ENCODE data around the gene RNF7.

The RNF7 gene

DNA sequence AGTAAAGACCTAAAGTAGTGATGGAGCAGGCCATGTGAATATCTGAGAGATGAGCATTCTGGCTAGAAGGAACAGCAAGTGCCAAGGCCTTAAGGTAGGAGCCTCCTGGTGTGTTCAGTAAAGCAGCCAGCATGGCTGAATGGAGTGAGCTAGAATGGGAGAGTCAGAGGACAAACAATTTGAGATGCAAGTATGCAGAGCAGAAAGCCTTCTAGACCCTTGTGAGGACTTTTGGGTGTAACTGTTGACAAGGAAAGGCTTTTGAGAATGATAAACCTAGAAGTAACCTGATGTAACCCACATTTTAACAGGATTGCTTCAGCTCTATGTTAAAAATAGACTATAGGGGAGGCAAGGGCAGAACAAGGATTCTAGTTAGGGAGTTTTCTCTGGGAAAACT lies 14.8 kb upstream of the RNF7 start:
- H3K27ac Mint-ChIP-seq = no peak overlapping the region
- H3K36me3 Mint-ChIP-seq = no peaks in the 10 kb centered on the region
- H3K9me3 Mint-ChIP-seq = no peaks in the 10 kb centered on the region
- no peak overlapping the region for H3K4me3 Mint-ChIP-seq
- H3K27me3 Mint-ChIP-seq = no peaks in the 10 kb centered on the region
- no peaks in the 10 kb centered on the region for H3K4me1 Mint-ChIP-seq

- H3K4me1 Mint-ChIP-seq = no peaks in the 10 kb centered on the region
- no peak overlapping the region for H3K27ac Mint-ChIP-seq
- H3K9me3 Mint-ChIP-seq = no peaks in the 10 kb centered on the region
- H3K4me3 Mint-ChIP-seq = no peak overlapping the region
- no peaks in the 10 kb centered on the region for H3K36me3 Mint-ChIP-seq
- H3K27me3 Mint-ChIP-seq = no peaks in the 10 kb centered on the region
Measured at GRCh38 chr3:141724186-141724585, 13.9 kb upstream of the RNF7 start.

- H3K27me3 Mint-ChIP-seq = no peaks in the 10 kb centered on the region
Measured at GRCh38 chr3:141725036-141725435, 13.1 kb upstream of the RNF7 start.

GRCh38 chr3:141726483-141726882 lies 11.6 kb upstream of the RNF7 start:
- Mint-ChIP-seq H3K4me3 (no peak overlapping the region), H3K36me3 (no peaks in the 10 kb centered on the region), H3K9me3 (no peaks in the 10 kb centered on the region), H3K27me3 (no peaks in the 10 kb centered on the region), H3K27ac (no peak overlapping the region), H3K4me1 (no peaks in the 10 kb centered on the region)

More at GRCh38 chr3:141725036-141725435, 13.1 kb upstream of the RNF7 start:
- no peaks in the 10 kb centered on the region for H3K4me1 Mint-ChIP-seq
- H3K4me3 Mint-ChIP-seq = no peak overlapping the region
- no peak overlapping the region for H3K27ac Mint-ChIP-seq
- H3K36me3 Mint-ChIP-seq = no peaks in the 10 kb centered on the region
- H3K9me3 Mint-ChIP-seq = no peaks in the 10 kb centered on the region

- Mint-ChIP-seq H3K27ac (no peak overlapping the region), H3K36me3 (no peaks in the 10 kb centered on the region), H3K9me3 (no peaks in the 10 kb centered on the region), H3K4me3 (no peak overlapping the region), H3K4me1 (no peaks in the 10 kb centered on the region), H3K27me3 (no peaks in the 10 kb centered on the region)
Measured at GRCh38 chr3:141728355-141728892, 9.7 kb upstream of the RNF7 start.

DNA sequence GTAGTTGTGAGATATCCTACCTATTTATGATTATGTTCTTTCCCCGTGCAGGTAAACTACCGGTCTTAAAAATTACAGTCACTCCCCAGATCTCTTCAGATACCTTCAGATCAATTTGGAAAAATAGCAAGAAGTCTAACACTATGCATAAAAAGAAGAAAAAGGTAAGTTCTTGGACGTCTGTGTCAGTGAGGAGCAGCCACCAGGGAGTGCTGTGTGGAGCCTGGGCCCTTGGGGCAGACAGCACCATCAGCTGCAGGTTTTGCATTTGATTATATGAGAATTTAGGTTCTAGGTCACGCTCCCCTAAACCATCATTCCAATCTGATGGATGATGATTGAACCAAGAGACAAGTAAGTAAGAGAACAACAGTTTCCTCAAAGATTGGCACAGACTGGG lies 8.9 kb upstream of the RNF7 start:
- Mint-ChIP-seq H3K9me3 (no peaks in the 10 kb centered on the region), H3K4me1 (no peaks in the 10 kb centered on the region), H3K4me3 (no peak overlapping the region), H3K36me3 (no peaks in the 10 kb centered on the region), H3K27me3 (no peaks in the 10 kb centered on the region), H3K27ac (no peak overlapping the region)

- Mint-ChIP-seq H3K27ac (no peak overlapping the region), H3K4me1 (peaks cover 10% of the 10 kb centered on the region), H3K9me3 (no peaks in the 10 kb centered on the region), H3K36me3 (no peaks in the 10 kb centered on the region), H3K27me3 (no peaks in the 10 kb centered on the region), H3K4me3 (no peak overlapping the region)
Measured at GRCh38 chr3:141735176-141735575, 2.9 kb upstream of the RNF7 start.

DNA sequence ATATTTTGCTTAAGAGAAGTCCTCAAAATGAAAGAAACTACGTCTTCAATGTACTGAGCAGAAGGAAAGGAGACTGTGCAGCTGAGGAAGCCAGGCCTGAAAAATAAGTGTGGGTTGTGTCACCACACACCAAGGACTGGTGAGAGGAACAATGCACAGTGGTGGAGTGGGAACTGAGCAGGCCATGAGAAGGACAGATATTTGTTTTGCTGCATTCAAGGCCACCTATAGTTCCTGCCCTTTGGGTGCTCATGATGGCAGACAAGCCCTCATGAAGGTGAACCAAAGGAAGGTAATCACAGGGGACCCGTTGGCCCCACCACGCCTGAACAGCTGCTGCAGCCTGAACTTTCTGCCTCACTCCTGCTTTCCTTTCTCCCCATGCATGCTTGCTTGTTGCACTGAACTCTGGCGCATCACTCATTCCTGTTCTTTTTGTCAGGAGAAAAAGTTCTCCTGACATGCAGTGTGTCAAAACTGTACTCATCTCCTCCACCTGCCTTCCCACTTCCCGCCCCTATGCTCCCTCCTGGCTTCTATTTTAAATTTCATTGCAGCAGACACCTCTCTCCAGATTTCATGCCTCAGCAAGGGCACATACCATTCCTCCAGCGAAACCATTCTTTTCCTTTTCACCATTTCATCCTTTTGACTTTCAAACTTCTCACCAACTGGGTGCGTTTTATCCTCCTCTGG lies 2.2 kb upstream of the RNF7 start:
- Mint-ChIP-seq H3K4me3 (no peak overlapping the region), H3K27me3 (no peaks in the 10 kb centered on the region)

DNA sequence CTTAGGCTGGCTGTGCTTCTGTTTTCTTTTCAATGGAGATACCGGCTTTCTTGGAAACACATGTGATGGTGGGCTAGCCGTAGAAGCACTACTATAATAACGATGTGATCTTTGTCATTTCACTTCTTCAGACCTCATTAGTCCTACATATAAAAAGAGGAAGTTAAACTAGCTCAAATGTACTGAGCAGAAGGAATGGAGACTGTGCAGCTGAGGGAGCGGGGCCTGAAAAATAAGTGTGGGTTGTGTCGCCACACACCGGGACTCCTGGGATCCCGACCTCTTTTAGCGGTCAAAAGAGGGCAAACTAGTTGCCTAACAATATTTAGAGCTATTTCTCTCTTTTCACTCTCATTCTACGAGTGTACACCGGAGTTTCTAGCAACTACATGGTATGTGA lies 1.0 kb upstream of the RNF7 start:
- H3K27ac Mint-ChIP-seq = no peak overlapping the region

More for the DNA sequence above, 2.2 kb upstream of the RNF7 start:
- H3K27ac Mint-ChIP-seq = no peak overlapping the region
- H3K36me3 Mint-ChIP-seq = no peaks in the 10 kb centered on the region
- H3K9me3 Mint-ChIP-seq = no peaks in the 10 kb centered on the region
- peaks cover 18% of the 10 kb centered on the region for H3K4me1 Mint-ChIP-seq

GRCh38 chr3:141737678-141738021 lies 448 bp upstream of the RNF7 start:
- Mint-ChIP-seq H3K9me3 (no peaks in the 10 kb centered on the region), H3K27ac (peak overlapping the region; percentile 83), H3K4me1 (peaks cover 27% of the 10 kb centered on the region), H3K27me3 (no peaks in the 10 kb centered on the region), H3K4me3 (peak overlapping the region; percentile 99), H3K36me3 (peaks cover 4% of the 10 kb centered on the region)

More for the DNA sequence above, 1.0 kb upstream of the RNF7 start:
- Mint-ChIP-seq H3K4me3 (no peak overlapping the region), H3K4me1 (peaks cover 24% of the 10 kb centered on the region), H3K27me3 (no peaks in the 10 kb centered on the region), H3K36me3 (peaks cover 1% of the 10 kb centered on the region), H3K9me3 (no peaks in the 10 kb centered on the region)

DNA sequence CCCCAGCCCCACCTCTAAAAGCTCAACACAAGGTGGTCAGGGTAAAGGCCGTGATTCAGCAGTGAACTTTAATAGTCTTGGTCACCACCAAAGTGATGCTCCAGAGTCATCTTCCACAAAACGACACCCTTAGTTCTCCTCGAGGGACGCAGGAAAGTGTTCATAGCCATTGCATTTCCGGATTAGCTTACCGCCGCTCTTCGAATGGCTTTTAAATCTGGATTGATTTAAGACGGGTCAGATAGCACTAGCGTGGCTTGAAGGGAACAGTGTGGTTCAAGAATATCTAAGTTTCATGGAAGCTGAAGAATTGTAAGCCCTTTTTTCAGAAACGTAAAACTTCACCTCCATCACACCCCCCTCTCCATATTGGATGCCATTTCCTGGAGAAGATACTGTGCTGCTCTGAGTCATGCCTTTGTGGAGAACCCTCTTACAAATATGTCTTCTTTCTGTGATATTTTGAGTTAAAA lies 829 bp downstream of the RNF7 start:
- Mint-ChIP-seq H3K4me1 (peaks cover 37% of the 10 kb centered on the region), H3K27ac (peak overlapping the region; percentile 99), H3K36me3 (peaks cover 4% of the 10 kb centered on the region), H3K4me3 (peak overlapping the region; percentile 99), H3K27me3 (no peaks in the 10 kb centered on the region), H3K9me3 (no peaks in the 10 kb centered on the region)

DNA sequence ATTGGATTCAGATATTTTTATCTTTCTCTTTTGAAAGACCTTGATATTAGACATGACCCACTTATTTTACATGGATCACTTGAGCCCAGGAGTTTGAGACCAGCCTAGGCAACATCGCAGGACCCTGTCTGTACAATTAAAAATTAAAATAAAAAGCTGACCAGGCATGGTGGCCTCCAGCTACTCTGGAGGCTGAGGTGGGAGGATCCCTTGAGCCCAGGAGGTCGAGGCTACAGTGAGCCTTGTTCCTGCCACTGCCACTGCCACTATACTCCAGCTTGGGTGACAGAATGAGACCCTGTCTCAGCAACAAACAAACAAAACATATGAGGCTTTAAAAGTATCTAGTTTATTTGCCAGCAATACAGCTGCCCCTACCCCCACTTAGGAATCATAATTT lies 1.6 kb downstream of the RNF7 start:
- H3K9me3 Mint-ChIP-seq = no peaks in the 10 kb centered on the region
- H3K4me1 Mint-ChIP-seq = peaks cover 45% of the 10 kb centered on the region
- H3K27me3 Mint-ChIP-seq = no peaks in the 10 kb centered on the region
- H3K36me3 Mint-ChIP-seq = peaks cover 8% of the 10 kb centered on the region
- H3K4me3 Mint-ChIP-seq = peak overlapping the region; percentile 99
- peak overlapping the region; percentile 99 for H3K27ac Mint-ChIP-seq

DNA sequence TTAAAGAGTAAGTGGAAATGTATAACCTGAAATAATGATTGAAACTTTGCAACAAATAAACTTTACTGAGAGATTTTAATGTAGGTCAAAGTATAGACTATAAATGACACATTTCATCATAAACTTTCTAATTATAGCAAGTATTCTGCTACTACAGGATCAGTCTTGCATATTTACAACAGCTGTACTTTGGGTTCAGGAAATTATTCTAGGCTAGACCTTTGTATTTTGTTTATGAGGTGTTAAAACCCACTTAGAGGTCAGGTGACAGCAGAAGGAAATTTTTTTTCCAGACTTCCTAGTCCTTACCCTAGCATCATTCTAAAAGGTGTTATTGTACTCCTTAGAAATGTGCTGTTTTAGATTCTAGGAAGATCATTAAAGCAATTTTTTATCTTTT lies 2.3 kb downstream of the RNF7 start:
- H3K27ac Mint-ChIP-seq = peak overlapping the region; percentile 41
- H3K36me3 Mint-ChIP-seq = peaks cover 8% of the 10 kb centered on the region
- peaks cover 49% of the 10 kb centered on the region for H3K4me1 Mint-ChIP-seq
- H3K4me3 Mint-ChIP-seq = peak overlapping the region; percentile 99
- no peaks in the 10 kb centered on the region for H3K9me3 Mint-ChIP-seq
- H3K27me3 Mint-ChIP-seq = no peaks in the 10 kb centered on the region

DNA sequence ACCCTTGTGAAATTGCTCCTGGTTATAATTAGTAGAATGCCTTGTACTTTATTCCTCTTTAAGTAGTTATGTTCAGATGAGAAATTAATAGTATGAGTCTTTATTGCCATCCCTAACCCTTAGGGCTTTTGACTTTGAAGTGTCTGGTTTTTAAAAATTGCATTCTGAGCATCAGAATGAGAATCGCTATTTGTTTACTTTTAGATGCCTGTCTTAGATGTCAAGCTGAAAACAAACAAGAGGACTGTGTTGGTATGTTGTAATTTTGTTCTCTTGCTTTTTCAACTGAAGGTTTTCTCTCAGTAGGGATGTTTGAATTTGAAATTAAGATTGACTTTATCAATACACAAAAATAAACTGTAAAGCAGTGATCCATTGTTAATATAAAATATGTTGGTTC lies 5.2 kb downstream of the RNF7 start:
- H3K4me1 Mint-ChIP-seq = peaks cover 59% of the 10 kb centered on the region
- no peaks in the 10 kb centered on the region for H3K9me3 Mint-ChIP-seq
- peak overlapping the region; percentile 10 for H3K27ac Mint-ChIP-seq
- H3K36me3 Mint-ChIP-seq = peaks cover 12% of the 10 kb centered on the region
- no peak overlapping the region for H3K4me3 Mint-ChIP-seq
- no peaks in the 10 kb centered on the region for H3K27me3 Mint-ChIP-seq

GRCh38 chr3:141746962-141747361 lies 8.9 kb downstream of the RNF7 start:
- Mint-ChIP-seq H3K4me1 (peaks cover 35% of the 10 kb centered on the region), H3K9me3 (no peaks in the 10 kb centered on the region), H3K4me3 (no peak overlapping the region), H3K27me3 (no peaks in the 10 kb centered on the region), H3K27ac (no peak overlapping the region), H3K36me3 (peaks cover 14% of the 10 kb centered on the region)

DNA sequence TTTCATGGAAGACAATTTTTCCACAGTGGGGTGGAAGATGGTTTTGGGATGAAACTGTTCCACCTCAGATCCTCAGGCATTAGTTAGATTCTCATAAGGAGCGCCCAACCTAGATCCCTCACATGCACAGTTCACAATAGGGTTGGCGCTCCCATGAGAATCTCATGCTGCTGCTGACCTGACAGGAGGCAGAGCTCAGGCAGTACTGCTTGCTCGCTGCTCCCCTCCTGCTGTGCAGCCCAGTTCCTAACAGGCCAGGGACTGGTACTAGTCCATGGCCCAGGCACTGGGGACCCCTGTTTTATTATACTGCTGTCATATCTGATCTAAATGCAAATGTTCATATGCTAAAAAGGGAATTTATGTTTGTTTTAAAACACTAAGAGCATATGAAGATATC lies 15.3 kb downstream of the RNF7 start:
- Mint-ChIP-seq H3K36me3 (peaks cover 2% of the 10 kb centered on the region), H3K4me3 (no peak overlapping the region), H3K27ac (no peak overlapping the region), H3K4me1 (no peaks in the 10 kb centered on the region), H3K27me3 (no peaks in the 10 kb centered on the region), H3K9me3 (no peaks in the 10 kb centered on the region)

- H3K27me3 Mint-ChIP-seq = no peaks in the 10 kb centered on the region
- no peak overlapping the region for H3K27ac Mint-ChIP-seq
Measured at GRCh38 chr3:141754032-141754431, 15.9 kb downstream of the RNF7 start.

More at GRCh38 chr3:141754032-141754431, 15.9 kb downstream of the RNF7 start:
- H3K36me3 Mint-ChIP-seq = no peaks in the 10 kb centered on the region
- no peaks in the 10 kb centered on the region for H3K9me3 Mint-ChIP-seq
- H3K4me1 Mint-ChIP-seq = no peaks in the 10 kb centered on the region
- H3K4me3 Mint-ChIP-seq = no peak overlapping the region

Data from activated naive CD4-positive, alpha-beta T cell treated with anti-CD3 and anti-CD28 coated beads, Interleukin-2, amount 50 U/mL, for 24 hours (primary cell).